ENCODE measurements around the gene DAP.

Gene DAP

DNA sequence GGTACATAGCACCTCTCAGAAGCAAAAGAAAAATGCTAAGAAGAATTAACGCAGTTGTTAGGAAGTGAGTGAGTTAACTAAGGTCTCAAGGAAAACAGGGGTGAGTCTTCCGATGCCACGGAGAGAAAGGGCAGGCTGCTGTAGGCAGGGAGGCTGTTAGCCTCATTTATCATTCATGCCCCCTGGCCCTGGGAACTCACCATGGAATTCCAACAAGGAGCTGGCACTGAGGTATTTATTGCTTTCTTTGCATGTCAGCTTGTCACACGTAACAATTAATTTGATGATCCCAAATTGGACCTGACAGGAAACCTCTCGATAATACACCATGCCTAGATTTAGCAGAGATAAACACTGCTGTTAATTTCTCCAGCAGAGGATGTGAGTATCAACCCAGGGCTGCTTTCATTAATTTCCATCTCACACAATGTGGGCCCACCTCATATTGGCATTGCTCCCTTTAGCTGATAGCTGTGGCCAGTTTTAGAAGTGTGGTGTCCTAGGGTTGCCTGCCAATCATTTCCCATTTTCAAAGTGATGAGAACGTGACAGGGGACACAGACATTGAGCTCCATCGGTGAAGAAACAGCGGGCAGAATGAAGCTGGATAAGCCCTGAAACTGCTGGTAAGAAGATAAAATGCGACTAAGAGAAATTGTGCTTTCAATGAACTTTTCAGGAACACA, 45.3 kb downstream of the DAP start:
- Histone ChIP-seq H3K79me2 (ENCODE audit: insufficient read depth, low read length) (peaks cover 18% of the 10 kb centered on the region), H3K36me3 (ENCODE audit: insufficient read depth, low read length) (peaks cover 41% of the 10 kb centered on the region)
- no peak for ATAC-seq (ENCODE audit: insufficient read depth, low read depth)

DNA sequence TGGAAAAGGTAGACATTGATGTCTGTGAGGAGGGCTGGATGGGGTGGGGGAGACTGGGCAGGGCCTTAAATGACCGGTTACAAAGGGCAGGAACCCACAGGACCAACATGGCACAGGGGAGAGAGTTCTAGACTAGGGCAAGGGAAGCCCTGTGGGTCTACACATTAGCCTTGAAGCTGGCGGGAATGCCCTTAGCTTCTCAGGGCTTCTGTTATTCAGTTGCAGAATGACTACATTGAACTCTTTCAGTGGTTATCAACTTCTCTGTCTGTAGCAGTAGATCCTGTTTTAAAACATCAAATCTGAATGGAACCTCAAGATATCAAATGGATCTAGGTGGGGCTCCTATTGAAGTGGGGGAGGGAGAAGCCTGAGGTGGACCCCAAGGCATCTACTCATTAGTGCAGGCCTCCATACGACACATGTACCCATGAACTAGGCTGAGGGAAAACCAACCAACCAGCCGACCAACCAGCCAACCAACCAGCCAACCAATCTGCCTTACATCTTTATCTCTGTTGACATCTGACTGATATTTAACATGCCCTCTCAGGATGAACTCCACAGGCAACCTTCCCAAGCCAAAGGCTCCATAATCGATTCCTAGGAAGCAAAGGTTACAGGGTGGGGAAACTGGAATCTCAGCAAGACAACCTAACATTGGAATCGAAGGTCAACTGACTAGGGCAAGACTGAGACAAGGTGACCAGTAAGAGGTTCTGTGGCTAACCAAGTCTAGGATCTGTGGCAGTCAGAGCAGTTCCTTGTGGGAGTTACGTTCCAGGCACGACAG, 48.3 kb downstream of the DAP start:
- H3K4me2 ChIP-seq (ENCODE audit: insufficient read depth, low read length), result no peak overlapping the region
- no peak overlapping the region for H3K27ac ChIP-seq (ENCODE audit: low read length)
- H3K4me3 ChIP-seq (ENCODE audit: low read depth in 1 of 2, low read length in 2 of 2), result no peak overlapping the region
- H3K36me3 ChIP-seq (ENCODE audit: insufficient read depth, low read length), result peaks cover 45% of the 10 kb centered on the region
- peaks cover 24% of the 10 kb centered on the region; the same call in 1 of the 2 replicates for H4K20me1 ChIP-seq (ENCODE audit: insufficient read depth, low read length)
- peaks cover 28% of the 10 kb centered on the region for H3K79me2 ChIP-seq (ENCODE audit: insufficient read depth, low read length)
- H3K9me3 ChIP-seq (ENCODE audit: insufficient read depth, low read length, severe bottlenecking), result no peaks in the 10 kb centered on the region
- H3K27me3 ChIP-seq (ENCODE audit: insufficient read depth, low read length, poor library complexity), result no peaks in the 10 kb centered on the region
- TF ChIP-seq EZH2 (IDR thresholded peaks at IDR 0.05; ENCODE audit: borderline replicate concordance, low read depth, low read length, severe bottlenecking), result no peak
- TF ChIP-seq, protein P1, sequence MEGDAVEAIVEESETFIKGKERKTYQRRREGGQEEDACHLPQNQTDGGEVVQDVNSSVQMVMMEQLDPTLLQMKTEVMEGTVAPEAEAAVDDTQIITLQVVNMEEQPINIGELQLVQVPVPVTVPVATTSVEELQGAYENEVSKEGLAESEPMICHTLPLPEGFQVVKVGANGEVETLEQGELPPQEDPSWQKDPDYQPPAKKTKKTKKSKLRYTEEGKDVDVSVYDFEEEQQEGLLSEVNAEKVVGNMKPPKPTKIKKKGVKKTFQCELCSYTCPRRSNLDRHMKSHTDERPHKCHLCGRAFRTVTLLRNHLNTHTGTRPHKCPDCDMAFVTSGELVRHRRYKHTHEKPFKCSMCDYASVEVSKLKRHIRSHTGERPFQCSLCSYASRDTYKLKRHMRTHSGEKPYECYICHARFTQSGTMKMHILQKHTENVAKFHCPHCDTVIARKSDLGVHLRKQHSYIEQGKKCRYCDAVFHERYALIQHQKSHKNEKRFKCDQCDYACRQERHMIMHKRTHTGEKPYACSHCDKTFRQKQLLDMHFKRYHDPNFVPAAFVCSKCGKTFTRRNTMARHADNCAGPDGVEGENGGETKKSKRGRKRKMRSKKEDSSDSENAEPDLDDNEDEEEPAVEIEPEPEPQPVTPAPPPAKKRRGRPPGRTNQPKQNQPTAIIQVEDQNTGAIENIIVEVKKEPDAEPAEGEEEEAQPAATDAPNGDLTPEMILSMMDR (IDR thresholded peaks at IDR 0.05; ENCODE audit: borderline replicate concordance, extremely low read depth, low read length, poor library complexity, severe bottlenecking), result no peak
- DNase-seq (no peak), ATAC-seq (ENCODE audit: insufficient read depth, low read depth) (no peak)
- H3K4me1 ChIP-seq (ENCODE audit: insufficient read depth, low read length), result no peaks in the 10 kb centered on the region
- H3K9ac ChIP-seq (ENCODE audit: low read depth, low read length), result no peak overlapping the region
- no peak overlapping the region for H2AFZ ChIP-seq (ENCODE audit: low read depth, low read length)

More for the DNA sequence above, 45.3 kb downstream of the DAP start:
- H3K27me3 ChIP-seq (ENCODE audit: insufficient read depth, low read length, poor library complexity), result no peaks in the 10 kb centered on the region
- no peaks in the 10 kb centered on the region for H3K4me1 ChIP-seq (ENCODE audit: insufficient read depth, low read length)
- H2AFZ ChIP-seq (ENCODE audit: low read depth, low read length), result no peak overlapping the region
- no peak overlapping the region for H3K4me2 ChIP-seq (ENCODE audit: insufficient read depth, low read length)
- no peak for TF ChIP-seq EZH2 (IDR thresholded peaks at IDR 0.05; ENCODE audit: borderline replicate concordance, low read depth, low read length, severe bottlenecking)
- TF ChIP-seq, protein P1 (IDR thresholded peaks at IDR 0.05; ENCODE audit: borderline replicate concordance, extremely low read depth, low read length, poor library complexity, severe bottlenecking), result no peak
- no peak for DNase-seq
- H4K20me1 ChIP-seq (ENCODE audit: insufficient read depth, low read length), result peaks cover 11% of the 10 kb centered on the region; the same call in 1 of the 2 replicates
- no peak overlapping the region for H3K9ac ChIP-seq (ENCODE audit: low read depth, low read length)
- no peak overlapping the region for H3K27ac ChIP-seq (ENCODE audit: low read length)
- no peaks in the 10 kb centered on the region for H3K9me3 ChIP-seq (ENCODE audit: insufficient read depth, low read length, severe bottlenecking)
- H3K4me3 ChIP-seq (ENCODE audit: low read depth in 1 of 2, low read length in 2 of 2), result no peak overlapping the region

DNA sequence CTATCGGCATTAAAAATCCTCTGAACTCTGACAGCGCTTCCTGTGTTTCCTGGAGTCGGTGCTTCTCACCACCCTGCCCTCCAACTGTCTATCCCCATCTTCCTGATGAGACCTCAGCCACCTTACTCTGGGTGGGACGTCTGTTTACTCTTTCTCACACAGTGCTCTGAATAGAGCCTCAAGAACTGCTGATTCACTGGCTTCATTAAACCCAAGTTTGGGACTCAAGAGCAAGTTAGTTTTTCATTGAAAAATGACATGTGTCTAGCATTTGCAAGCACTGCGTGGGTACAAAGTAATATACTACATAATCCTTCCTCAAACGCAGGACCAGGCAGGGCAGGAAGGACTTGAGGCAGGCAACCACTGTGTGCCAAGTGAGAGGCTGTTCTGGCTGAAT, 49.5 kb downstream of the DAP start:
- H3K4me1 ChIP-seq (ENCODE audit: insufficient read depth, low read length), result no peaks in the 10 kb centered on the region
- no peak overlapping the region for H3K27ac ChIP-seq (ENCODE audit: low read length)
- no peak overlapping the region for H3K9ac ChIP-seq (ENCODE audit: low read depth, low read length)
- no peaks in the 10 kb centered on the region for H3K27me3 ChIP-seq (ENCODE audit: insufficient read depth, low read length, poor library complexity)
- peaks cover 32% of the 10 kb centered on the region for H4K20me1 ChIP-seq (ENCODE audit: insufficient read depth, low read length)
- no peaks in the 10 kb centered on the region for H3K9me3 ChIP-seq (ENCODE audit: insufficient read depth, low read length, severe bottlenecking)
- H3K4me3 ChIP-seq (ENCODE audit: low read depth in 1 of 2, low read length in 2 of 2), result no peak overlapping the region
- no peak for DNase-seq
- ATAC-seq (ENCODE audit: insufficient read depth, low read depth), result no peak
- H3K4me2 ChIP-seq (ENCODE audit: insufficient read depth, low read length), result no peak overlapping the region
- H3K79me2 ChIP-seq (ENCODE audit: insufficient read depth, low read length), result peaks cover 28% of the 10 kb centered on the region
- H2AFZ ChIP-seq (ENCODE audit: low read depth, low read length), result no peak overlapping the region
- TF ChIP-seq, protein P1 (IDR thresholded peaks at IDR 0.05; ENCODE audit: borderline replicate concordance, extremely low read depth, low read length, poor library complexity, severe bottlenecking), result no peak
- H3K36me3 ChIP-seq (ENCODE audit: insufficient read depth, low read length), result peaks cover 48% of the 10 kb centered on the region
